EL (cell line): Measurements from ENCODE around the gene SLC22A23.
A peak's percentile ranks its signal among the peaks of the same experiment; 100 is the strongest.
"Not testable (repeated sequence)": the region's sequence is repeated elsewhere in the genome, so short reads cannot be mapped to it uniquely, and the experiment has no call there.

ENCODE experiments used
- DNase-seq: peaks from one replicate; pipeline ENCODE4 v3.0.0-alpha.2; 2016

SLC22A23 gene

GRCh38 chr6:3259491-3259958 is 197.3 kb downstream of the SLC22A23 start:
- peak; percentile 49 for DNase-seq

- peak; percentile 89 for DNase-seq
These were observed 197.9 kb downstream of the SLC22A23 start, which contains the start of gene PSMG4 for GRCh38 chr6:3258720-3259490. Gene PSMG4, plus strand, starts transcription at chr6:3258947. Its CDS starts 76 bp downstream, at chr6:3259023.

GRCh38 chr6:3258201-3258600 is 198.6 kb downstream of the SLC22A23 start:
- no peak for DNase-seq

GRCh38 chr6:3253597-3253961 is 203.3 kb downstream of the SLC22A23 start:
- no peak for DNase-seq

- DNase-seq = no peak
These were observed 203.8 kb downstream of the SLC22A23 start for GRCh38 chr6:3252861-3253596.

GRCh38 chr6:3252369-3252768 is 204.5 kb downstream of the SLC22A23 start:
- no peak for DNase-seq

GRCh38 chr6:3251462-3252314 is 205.2 kb downstream of the SLC22A23 start:
- DNase-seq = peak; percentile 83

GRCh38 chr6:3250231-3250675 is 206.6 kb downstream of the SLC22A23 start:
- DNase-seq = no peak

- DNase-seq = no peak
These were observed 207.0 kb downstream of the SLC22A23 start for GRCh38 chr6:3249821-3250220.

- peak; percentile 97 for DNase-seq
These were observed 209.3 kb downstream of the SLC22A23 start for GRCh38 chr6:3247255-3248146.

GRCh38 chr6:3245216-3245615 is 211.6 kb downstream of the SLC22A23 start:
- DNase-seq = no peak

- DNase-seq = not testable (repeated sequence)
These were observed 212.1 kb downstream of the SLC22A23 start for GRCh38 chr6:3244832-3245161.

- no peak for DNase-seq
These were observed 212.6 kb downstream of the SLC22A23 start for GRCh38 chr6:3244003-3244831.

- no peak for DNase-seq
These were observed 214.1 kb downstream of the SLC22A23 start for GRCh38 chr6:3242768-3243167.

- DNase-seq = not testable (repeated sequence)
These were observed 215.1 kb downstream of the SLC22A23 start for GRCh38 chr6:3241745-3242144.

- no peak for DNase-seq
These were observed 216.3 kb downstream of the SLC22A23 start for GRCh38 chr6:3240595-3240994.

GRCh38 chr6:3239110-3239830 is 217.6 kb downstream of the SLC22A23 start:
- no peak for DNase-seq

GRCh38 chr6:3237761-3238662 is 218.8 kb downstream of the SLC22A23 start:
- no peak for DNase-seq

GRCh38 chr6:3236005-3236404 is 220.8 kb downstream of the SLC22A23 start:
- no peak for DNase-seq
